ENCODE results near the gene RPS8. TPM values are rescaled to one million over a fixed set of nuclear protein-coding genes. Genes with fewer than 3 reads are reported as not detected.

Gene RPS8
- total RNA-seq, 1 experiment from 2014 or later = 2,296 TPM

DNA sequence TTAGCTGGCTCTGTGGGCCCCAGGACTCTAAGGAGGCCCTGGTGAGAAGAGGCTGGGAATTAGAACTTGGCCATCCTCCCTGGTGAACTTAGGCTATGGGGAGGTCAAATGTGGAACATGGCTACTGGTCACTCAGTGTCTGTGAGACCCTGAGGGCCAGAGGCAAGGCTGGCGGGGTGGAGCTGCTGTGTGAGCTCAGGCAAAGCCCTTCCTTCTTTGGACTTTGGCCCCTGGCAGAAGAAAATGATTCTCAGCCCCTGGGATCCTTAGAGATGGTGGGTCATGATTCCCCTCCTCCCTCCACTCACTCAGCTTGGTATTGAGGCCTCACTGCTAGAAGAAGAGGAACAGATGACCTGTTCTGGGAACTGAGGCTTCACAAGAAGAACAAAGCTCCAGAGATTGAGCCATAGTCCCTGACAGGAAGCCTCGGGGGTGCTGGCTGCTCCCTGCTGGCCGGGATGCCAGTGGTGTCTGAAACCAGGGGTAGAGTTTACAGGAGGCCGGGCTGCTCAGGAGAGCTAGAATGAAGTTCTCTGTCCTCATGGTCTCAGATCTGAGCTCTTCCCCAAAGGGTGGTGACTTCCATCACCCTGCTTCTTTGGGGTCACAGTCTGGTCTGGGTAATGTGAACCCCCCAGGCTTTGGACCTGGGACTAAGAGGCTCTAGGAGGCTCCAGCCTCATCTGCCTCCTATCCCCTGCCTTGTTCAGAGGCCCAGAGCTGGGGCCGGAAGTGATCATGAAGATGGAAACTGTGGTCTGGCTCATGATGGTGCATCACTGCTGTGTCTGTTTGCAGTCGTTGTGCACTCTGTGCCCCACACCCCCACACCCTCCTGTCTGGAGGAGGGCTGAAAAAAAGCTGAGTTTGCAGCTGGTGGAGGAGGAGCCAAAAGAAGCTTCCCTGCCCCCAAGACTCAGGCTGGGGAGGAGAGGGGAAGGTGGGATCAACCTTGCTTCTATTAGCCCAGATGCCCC, 33.9 kb downstream of the RPS8 start:
- Histone ChIP-seq H3K79me2 (ENCODE audit: insufficient read depth, low read length) (peaks cover 13% of the 10 kb centered on the region; the same call in 1 of the 2 replicates), H3K9me2 (ENCODE audit: insufficient read depth) (no peaks in the 10 kb centered on the region), H2AFZ (ENCODE audit: low read depth, low read length, poor library complexity, severe bottlenecking) (no peak overlapping the region), H3K9me3 (ENCODE audit: control insufficient read depth in 1 of 2, insufficient read depth in 1 of 2, low read depth in 1 of 2, low read length in 2 of 2) (no peaks in the 10 kb centered on the region), H3K27me3 (ENCODE audit: insufficient read depth, low read length) (no peaks in the 10 kb centered on the region), H3K4me2 (ENCODE audit: low read length) (peak overlapping the region; percentile 68), H3K36me3 (ENCODE audit: control insufficient read depth in 1 of 2, insufficient read depth in 2 of 2, low read length in 2 of 2) (peaks cover 0 to 21% of the 10 kb centered on the region in 2 experiments; a peak in 2 of 4 replicates), H3K9ac (ENCODE audit: low read length) (peak overlapping the region; percentile 73), H3K4me3 (replicated peaks in 1 of 2; ENCODE audit: low read depth in 1 of 2, low read length in 2 of 2) (peak overlapping the region; percentile 30 to 32), H4K20me1 (ENCODE audit: insufficient read depth) (no peaks in the 10 kb centered on the region), H3K4me1 (ENCODE audit: control insufficient read depth in 1 of 2, insufficient read depth in 2 of 2, low read length in 2 of 2) (peaks cover 58 to 78% of the 10 kb centered on the region in 2 experiments), H3K27ac (ENCODE audit: low read depth, low read length) (peak overlapping the region; percentile 98)
- ATAC-seq = no peak
- ChIA-PET CTCF (interaction anchor here (1.2 to 2.3 kb wide), 4 partner anchors 8 to 24 kb away, joined by 3 to 10 read pairs (median 5); partner anchors contain the start of gene PLK3), POLR2A (interaction anchor here (0.8 to 8.0 kb wide), 9 partner anchors 8 to 88 kb away, joined by 3 to 200 read pairs (median 7); partner anchors contain the start of genes PLK3 and RNU5D-1), RAD21 (ENCODE audit: low non-redundant PET in 1 of 2, low total read pairs in 2 of 2, uncharacterized antibody in 2 of 2, unreplicated experiment in 2 of 2) (interaction anchor here in 1 of 2 experiments (1.0 kb wide), 1 partner anchor 9 kb away, joined by 3 read pairs; the partner anchor contains the start of gene PLK3)
- no TSS peak for BruUV-seq (replicated peaks)
- DNase-seq (ENCODE audit: low read depth, low spot score) = no peak
- intact Hi-C loops (cut with micrococcal nuclease) = no loop called here
- TF ChIP-seq FOSL1 (IDR thresholded peaks at IDR 0.05; ENCODE audit: low read depth) = no peak
- TF ChIP-seq YY1 (IDR thresholded peaks at IDR 0.05; ENCODE audit: extremely low read depth, insufficient replicate concordance, low read depth, low read length) = no peak
- no peak for TF ChIP-seq ZFX (IDR thresholded peaks at IDR 0.05)
- TF ChIP-seq POLR2A (IDR thresholded peaks at IDR 0.05; ENCODE audit: borderline replicate concordance, extremely low read depth, insufficient read depth, insufficient read length) = no peak
- TF ChIP-seq, protein P1, sequence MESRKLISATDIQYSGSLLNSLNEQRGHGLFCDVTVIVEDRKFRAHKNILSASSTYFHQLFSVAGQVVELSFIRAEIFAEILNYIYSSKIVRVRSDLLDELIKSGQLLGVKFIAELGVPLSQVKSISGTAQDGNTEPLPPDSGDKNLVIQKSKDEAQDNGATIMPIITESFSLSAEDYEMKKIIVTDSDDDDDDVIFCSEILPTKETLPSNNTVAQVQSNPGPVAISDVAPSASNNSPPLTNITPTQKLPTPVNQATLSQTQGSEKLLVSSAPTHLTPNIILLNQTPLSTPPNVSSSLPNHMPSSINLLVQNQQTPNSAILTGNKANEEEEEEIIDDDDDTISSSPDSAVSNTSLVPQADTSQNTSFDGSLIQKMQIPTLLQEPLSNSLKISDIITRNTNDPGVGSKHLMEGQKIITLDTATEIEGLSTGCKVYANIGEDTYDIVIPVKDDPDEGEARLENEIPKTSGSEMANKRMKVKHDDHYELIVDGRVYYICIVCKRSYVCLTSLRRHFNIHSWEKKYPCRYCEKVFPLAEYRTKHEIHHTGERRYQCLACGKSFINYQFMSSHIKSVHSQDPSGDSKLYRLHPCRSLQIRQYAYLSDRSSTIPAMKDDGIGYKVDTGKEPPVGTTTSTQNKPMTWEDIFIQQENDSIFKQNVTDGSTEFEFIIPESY (IDR thresholded peaks at IDR 0.05; ENCODE audit: extremely low read depth, insufficient replicate concordance, low read length) = no peak
- TF ChIP-seq, protein P2, sequence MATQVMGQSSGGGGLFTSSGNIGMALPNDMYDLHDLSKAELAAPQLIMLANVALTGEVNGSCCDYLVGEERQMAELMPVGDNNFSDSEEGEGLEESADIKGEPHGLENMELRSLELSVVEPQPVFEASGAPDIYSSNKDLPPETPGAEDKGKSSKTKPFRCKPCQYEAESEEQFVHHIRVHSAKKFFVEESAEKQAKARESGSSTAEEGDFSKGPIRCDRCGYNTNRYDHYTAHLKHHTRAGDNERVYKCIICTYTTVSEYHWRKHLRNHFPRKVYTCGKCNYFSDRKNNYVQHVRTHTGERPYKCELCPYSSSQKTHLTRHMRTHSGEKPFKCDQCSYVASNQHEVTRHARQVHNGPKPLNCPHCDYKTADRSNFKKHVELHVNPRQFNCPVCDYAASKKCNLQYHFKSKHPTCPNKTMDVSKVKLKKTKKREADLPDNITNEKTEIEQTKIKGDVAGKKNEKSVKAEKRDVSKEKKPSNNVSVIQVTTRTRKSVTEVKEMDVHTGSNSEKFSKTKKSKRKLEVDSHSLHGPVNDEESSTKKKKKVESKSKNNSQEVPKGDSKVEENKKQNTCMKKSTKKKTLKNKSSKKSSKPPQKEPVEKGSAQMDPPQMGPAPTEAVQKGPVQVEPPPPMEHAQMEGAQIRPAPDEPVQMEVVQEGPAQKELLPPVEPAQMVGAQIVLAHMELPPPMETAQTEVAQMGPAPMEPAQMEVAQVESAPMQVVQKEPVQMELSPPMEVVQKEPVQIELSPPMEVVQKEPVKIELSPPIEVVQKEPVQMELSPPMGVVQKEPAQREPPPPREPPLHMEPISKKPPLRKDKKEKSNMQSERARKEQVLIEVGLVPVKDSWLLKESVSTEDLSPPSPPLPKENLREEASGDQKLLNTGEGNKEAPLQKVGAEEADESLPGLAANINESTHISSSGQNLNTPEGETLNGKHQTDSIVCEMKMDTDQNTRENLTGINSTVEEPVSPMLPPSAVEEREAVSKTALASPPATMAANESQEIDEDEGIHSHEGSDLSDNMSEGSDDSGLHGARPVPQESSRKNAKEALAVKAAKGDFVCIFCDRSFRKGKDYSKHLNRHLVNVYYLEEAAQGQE (IDR thresholded peaks at IDR 0.05; ENCODE audit: low read depth) = no peak
- no peak for TF ChIP-seq JUND (IDR thresholded peaks at IDR 0.05)
- TF ChIP-seq, protein P3, sequence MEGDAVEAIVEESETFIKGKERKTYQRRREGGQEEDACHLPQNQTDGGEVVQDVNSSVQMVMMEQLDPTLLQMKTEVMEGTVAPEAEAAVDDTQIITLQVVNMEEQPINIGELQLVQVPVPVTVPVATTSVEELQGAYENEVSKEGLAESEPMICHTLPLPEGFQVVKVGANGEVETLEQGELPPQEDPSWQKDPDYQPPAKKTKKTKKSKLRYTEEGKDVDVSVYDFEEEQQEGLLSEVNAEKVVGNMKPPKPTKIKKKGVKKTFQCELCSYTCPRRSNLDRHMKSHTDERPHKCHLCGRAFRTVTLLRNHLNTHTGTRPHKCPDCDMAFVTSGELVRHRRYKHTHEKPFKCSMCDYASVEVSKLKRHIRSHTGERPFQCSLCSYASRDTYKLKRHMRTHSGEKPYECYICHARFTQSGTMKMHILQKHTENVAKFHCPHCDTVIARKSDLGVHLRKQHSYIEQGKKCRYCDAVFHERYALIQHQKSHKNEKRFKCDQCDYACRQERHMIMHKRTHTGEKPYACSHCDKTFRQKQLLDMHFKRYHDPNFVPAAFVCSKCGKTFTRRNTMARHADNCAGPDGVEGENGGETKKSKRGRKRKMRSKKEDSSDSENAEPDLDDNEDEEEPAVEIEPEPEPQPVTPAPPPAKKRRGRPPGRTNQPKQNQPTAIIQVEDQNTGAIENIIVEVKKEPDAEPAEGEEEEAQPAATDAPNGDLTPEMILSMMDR (IDR thresholded peaks at IDR 0.05 in 2 of 3, conservative IDR thresholded peaks at IDR 0.05 in 1 of 3; ENCODE audit: borderline replicate concordance in 1 of 3, insufficient read depth in 1 of 3, low read depth in 2 of 3, low read length in 2 of 3) = no peak
- TF ChIP-seq RAD21 (IDR thresholded peaks at IDR 0.05; ENCODE audit: low read depth) = no peak
- no peak for TF ChIP-seq ZNF274 (IDR thresholded peaks at IDR 0.05; ENCODE audit: low read depth, low read length)

All from HCT116 (cell line).